Measurements from ENCODE around the gene MYOZ3.
A peak's percentile ranks its signal among the peaks of the same experiment; 100 is the strongest.

The MYOZ3 gene

GRCh38 chr5:150694612-150695011, 33.6 kb downstream of the MYOZ3 start:
- no peak for DNase-seq

GRCh38 chr5:150700246-150700593, 39.2 kb downstream of the MYOZ3 start:
- DNase-seq = no peak

- DNase-seq = peak; percentile 55 to 96 (median 86)
Measured at GRCh38 chr5:150700594-150701377, 39.7 kb downstream of the MYOZ3 start, which contains the start of gene RBM22. RBM22 (minus strand) TSS chr5:150701062; CDS start chr5:150700985, 77 bp downstream.

- DNase-seq = no peak
Measured at GRCh38 chr5:150703762-150704161, 42.7 kb downstream of the MYOZ3 start.

DNA sequence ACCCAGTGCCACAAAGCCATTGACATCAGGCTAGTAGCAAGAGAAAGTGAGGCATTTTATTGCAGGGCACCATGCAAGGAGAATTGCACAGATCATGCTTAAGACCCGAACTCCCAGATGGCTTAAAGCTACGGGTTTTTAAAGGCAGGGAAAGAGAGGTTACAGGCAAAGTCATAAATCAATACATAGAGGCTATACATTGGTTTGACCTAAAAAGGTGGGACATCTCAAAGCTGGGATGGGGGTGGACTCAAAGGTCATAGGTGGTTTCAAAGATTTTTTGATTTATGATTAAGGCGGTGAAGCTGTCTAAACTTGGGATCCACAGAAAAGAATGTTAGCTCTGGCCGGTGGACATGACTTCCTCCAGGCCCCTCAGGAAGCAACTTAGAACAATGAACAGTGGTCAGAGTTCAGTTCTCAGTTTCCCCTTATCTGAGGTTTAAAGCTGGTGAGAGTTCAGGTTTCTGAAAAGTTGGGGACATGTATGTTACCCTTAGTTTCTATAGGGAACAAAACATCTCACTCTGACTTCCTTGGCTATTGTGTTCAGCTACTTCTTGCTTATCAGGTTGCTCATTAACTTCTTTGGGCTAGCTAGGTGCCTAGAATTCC, 45.8 kb downstream of the MYOZ3 start:
- no peak for DNase-seq

DNA sequence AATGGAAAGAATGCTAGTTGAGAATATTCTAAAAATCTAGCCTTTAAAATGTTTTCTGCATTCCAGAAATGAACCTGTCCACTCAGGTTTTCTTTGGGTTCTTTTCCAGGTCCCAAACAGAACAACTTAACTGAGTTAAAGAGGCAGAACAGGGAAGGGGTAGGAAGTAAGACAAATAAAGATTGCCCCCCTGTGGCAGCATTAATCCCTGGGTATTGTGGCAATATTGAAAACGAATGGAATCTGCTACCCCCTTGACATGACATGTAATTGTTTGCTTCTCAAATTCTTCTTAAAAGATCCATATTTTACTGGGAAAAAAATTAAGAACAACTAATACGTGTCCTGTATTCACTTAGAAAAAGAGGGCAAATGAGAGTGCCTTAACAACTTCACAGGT, 49.1 kb downstream of the MYOZ3 start:
- no peak for DNase-seq

DNA sequence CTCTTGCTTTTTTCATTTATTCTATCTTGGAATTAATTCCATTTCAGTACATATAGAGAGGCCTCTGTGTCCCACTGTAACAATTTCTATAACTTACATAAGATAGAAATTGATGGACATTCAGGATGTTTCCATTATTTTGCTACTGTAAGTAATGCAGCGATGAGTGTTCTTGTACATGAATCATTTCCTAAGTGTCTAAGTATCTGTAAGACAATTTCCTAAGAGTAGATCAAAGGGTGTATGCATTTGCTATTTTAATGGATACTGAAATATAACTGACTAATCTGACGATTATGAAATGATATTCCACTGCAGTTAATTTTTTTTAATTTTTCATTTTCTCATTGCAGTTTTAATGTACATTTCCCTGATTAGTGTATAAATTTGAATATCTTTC, 62.8 kb downstream of the MYOZ3 start:
- DNase-seq = no peak

Data from amygdala (tissue), 56 donors.